ENCODE results near the gene CCNY.
"Not testable (repeated sequence)": the region's sequence is repeated elsewhere in the genome, so short reads cannot be mapped to it uniquely, and the experiment has no call there.

GRCh38 chr10:35418580-35418979 lies 82.3 kb downstream of the CCNY start:
- not testable (repeated sequence) for TF ChIP-seq CTCF, POLR2A (IDR thresholded peaks at IDR 0.05)

All from Peyer's patch (tissue), 4 donors.